NB4 (cell line): Measurements from ENCODE around the gene RAI1.

Experiments used
- DNase-seq: peaks from one replicate; pipeline ENCODE4 v3.0.0; 2010; ENCODE audit warnings: low read depth
- H3K4me3 ChIP-seq: one replicate; pipeline ENCODE4 v1.5.1; 2011; ENCODE audit warnings: mild to moderate bottlenecking, low read depth, low read length, moderate library complexity
- CTCF ChIP-seq: IDR thresholded peaks from one replicate; pipeline ENCODE4 v1.5.1; 2012; ENCODE audit warnings: low read depth, low read length
- MAX ChIP-seq: IDR thresholded peaks from 2 replicates; pipeline ENCODE4 v1.6.1; 2011; ENCODE audit warnings: low read depth, low read length
- MYC ChIP-seq: IDR thresholded peaks from 2 replicates; pipeline ENCODE4 v1.6.1; 2011; ENCODE audit warnings: low read depth, low read length
- POLR2A ChIP-seq: IDR thresholded peaks from 2 replicates; pipeline ENCODE4 v1.6.1; 2011; ENCODE audit warnings: mild to moderate bottlenecking; ENCODE audit not compliant: insufficient read length; ENCODE audit errors: extremely low read depth

The RAI1 gene

GRCh38 chr17:17714879-17715278, 33.6 kb downstream of the RAI1 start:
- H3K4me3 ChIP-seq = no peak overlapping the region
- TF ChIP-seq MAX (no peak), MYC (no peak), POLR2A (no peak), CTCF (no peak)
- DNase-seq = no peak

- TF ChIP-seq MYC (no peak), CTCF (no peak), MAX (no peak), POLR2A (no peak)
- no peak overlapping the region for H3K4me3 ChIP-seq
- no peak for DNase-seq
Measured at GRCh38 chr17:17716837-17717523, 35.7 kb downstream of the RAI1 start.

GRCh38 chr17:17718251-17718650, 37.0 kb downstream of the RAI1 start:
- no peak for DNase-seq
- H3K4me3 ChIP-seq = no peak overlapping the region
- TF ChIP-seq MAX (no peak), POLR2A (no peak), CTCF (no peak), MYC (no peak)

- TF ChIP-seq POLR2A = no peak
- TF ChIP-seq MYC = no peak
- no peak for TF ChIP-seq MAX
- TF ChIP-seq CTCF = no peak
- H3K4me3 ChIP-seq = no peak overlapping the region
- no peak for DNase-seq
Measured at GRCh38 chr17:17719199-17719940, 38.1 kb downstream of the RAI1 start.

- DNase-seq = no peak
- TF ChIP-seq CTCF (no peak), MYC (no peak), POLR2A (no peak), MAX (no peak)
- no peak overlapping the region for H3K4me3 ChIP-seq
Measured at GRCh38 chr17:17719966-17720543, 38.8 kb downstream of the RAI1 start.
